ENCODE data around the gene CMTM1. TPM values are rescaled to one million over a fixed set of nuclear protein-coding genes. Genes with fewer than 3 reads are reported as not detected.
"Not testable (repeated sequence)": the region's sequence is repeated elsewhere in the genome, so short reads cannot be mapped to it uniquely, and the experiment has no call there.

CMTM1 gene
- polyA plus RNA-seq, 2 donors, result 0.14 to 0.22 TPM

DNA sequence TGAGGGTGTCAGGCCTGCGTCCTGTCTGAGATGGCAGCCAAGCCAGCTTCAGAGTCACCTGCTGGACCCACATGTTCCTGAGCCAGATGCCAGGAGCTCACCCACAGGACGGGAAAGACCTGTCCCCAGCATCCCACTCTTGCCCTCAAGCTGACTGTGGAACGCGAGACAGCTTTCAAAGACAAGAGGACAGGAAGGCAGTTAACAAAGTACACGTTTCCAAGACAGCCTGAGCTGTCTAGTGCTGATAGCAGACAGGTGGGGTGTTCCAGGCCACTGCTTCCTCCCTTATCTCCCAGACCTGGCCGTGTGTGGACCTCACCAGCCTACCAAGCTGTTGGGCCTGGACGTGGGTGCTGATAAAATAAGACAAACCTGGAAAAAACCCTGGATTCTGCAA, 51.5 kb downstream of the CMTM1 start:
- WGBS, 2 donors, result 48 to 51% methylated on average over 7 of the region's 7 CpGs
- peaks cover 0 to 18% of the 10 kb centered on the region in 2 donors for H3K36me3 ChIP-seq (ENCODE audit: control insufficient read depth in 2 of 2, insufficient read depth in 2 of 2, low read length in 1 of 2)
- no peaks in the 10 kb centered on the region for H3K27me3 ChIP-seq (ENCODE audit: control insufficient read depth in 1 of 2, insufficient read depth in 2 of 2, low read length in 2 of 2)
- H3K4me1 ChIP-seq (ENCODE audit: control insufficient read depth in 2 of 2, insufficient read depth in 2 of 2, low read length in 1 of 2), result peaks cover 2 to 12% of the 10 kb centered on the region in 2 donors
- H3K27ac ChIP-seq (ENCODE audit: low read depth in 2 of 2, low read length in 1 of 2), result peak overlapping the region; percentile 70 to 89
- no peak overlapping the region for H3K4me3 ChIP-seq (ENCODE audit: low read depth in 1 of 2, low read length in 2 of 2)
- H3K9me3 ChIP-seq (ENCODE audit: control insufficient read depth in 2 of 2, insufficient read depth in 1 of 2, low read depth in 1 of 2, low read length in 1 of 2), result no peaks in the 10 kb centered on the region

DNA sequence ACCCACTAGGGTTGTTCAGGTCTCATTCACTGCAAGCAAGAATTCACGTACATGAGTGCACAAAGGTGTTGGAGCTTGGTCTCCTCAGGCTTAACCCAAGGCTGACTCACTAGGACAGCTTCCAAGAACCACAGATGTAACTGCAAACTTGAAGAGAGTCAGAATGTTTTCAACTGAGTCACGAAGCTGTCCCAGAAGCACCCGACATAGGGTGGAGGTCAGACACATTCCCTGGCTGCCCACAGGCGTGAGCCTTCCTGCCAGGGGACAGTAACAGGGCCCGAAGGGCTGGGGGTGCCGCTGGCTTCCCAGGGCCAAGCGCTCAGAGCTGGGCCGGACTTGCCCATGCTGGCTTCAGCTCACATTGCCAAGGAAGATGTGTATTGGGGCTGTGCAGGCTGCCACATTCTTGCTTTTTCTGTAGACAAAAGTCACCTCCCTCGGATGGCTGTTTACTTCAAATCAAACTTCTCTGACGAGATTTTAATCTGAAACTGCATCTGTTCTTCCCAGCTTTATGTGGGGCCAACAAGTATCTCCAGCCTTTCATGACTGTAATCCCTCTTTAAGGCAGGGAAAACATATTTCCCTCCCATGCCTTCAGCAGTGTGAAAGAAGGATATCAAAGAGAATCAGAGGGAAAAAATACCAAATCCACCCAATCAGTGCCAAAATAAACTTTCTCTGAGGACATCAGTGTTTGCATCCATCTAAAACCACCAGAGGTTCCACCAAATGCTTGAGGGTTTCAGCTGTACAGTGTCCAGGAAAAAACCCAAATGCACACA, 52.5 kb downstream of the CMTM1 start:
- Histone ChIP-seq H3K4me3 (ENCODE audit: low read depth in 1 of 2, low read length in 2 of 2) (no peak overlapping the region), H3K27ac (ENCODE audit: low read depth in 2 of 2, low read length in 1 of 2) (peak overlapping the region; percentile 58 to 89), H3K4me1 (ENCODE audit: control insufficient read depth in 2 of 2, insufficient read depth in 2 of 2, low read length in 1 of 2) (peaks cover 2 to 12% of the 10 kb centered on the region in 2 donors), H3K27me3 (ENCODE audit: control insufficient read depth in 1 of 2, insufficient read depth in 2 of 2, low read length in 2 of 2) (no peaks in the 10 kb centered on the region), H3K9me3 (ENCODE audit: control insufficient read depth in 2 of 2, insufficient read depth in 1 of 2, low read depth in 1 of 2, low read length in 1 of 2) (no peaks in the 10 kb centered on the region), H3K36me3 (ENCODE audit: control insufficient read depth in 2 of 2, insufficient read depth in 2 of 2, low read length in 1 of 2) (peaks cover 0 to 17% of the 10 kb centered on the region in 2 donors)
- 33 to 59% methylated on average over 10 of the region's 10 CpGs for WGBS, 2 donors

DNA sequence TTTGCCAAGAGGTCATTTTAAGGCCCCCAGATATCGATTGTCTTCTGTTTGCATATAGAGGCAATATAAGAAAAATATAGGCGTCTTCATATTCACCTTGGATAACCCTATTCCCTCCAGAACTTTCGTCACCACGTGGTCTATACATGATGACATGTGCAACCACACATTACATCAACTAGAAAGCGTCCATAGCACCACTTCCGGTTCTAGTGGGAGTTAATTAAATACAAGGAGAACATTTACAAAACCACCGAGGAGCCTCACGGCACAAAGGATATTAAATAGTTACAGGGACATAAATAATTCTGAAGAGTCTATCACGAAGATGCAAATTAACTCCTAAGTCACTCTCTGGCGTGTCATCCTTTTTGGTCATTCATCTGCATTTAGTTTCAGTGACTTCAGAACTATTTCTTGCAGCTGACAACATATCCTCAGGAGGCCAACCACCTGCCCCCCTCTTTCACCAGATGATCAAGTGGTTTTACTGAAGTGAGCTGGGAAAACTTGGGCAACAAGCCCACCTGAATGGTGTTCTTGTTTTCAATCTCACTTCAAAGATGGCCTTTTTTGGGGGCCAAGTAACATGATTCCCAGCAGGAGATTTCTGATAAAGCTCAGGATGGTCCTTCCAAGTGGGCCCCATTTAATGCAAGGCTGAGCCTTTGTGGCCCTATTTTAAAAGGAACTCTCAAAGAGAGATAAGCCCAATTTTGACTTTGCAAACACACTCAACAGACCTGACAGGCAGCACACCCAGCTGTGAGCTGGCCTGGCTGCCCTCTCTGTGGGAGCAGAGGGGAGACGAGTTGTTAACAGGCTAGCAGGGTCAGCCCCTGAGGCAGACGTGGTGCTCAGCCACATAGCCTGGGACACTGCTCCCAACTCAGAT, 53.5 kb downstream of the CMTM1 start:
- no peak overlapping the region for H3K27ac ChIP-seq (ENCODE audit: low read depth in 2 of 2, low read length in 1 of 2)
- no peak overlapping the region for H3K4me3 ChIP-seq (ENCODE audit: low read depth in 1 of 2, low read length in 2 of 2)
- peaks cover 2 to 12% of the 10 kb centered on the region in 2 donors for H3K4me1 ChIP-seq (ENCODE audit: control insufficient read depth in 2 of 2, insufficient read depth in 2 of 2, low read length in 1 of 2)
- peaks cover 0 to 17% of the 10 kb centered on the region in 2 donors for H3K36me3 ChIP-seq (ENCODE audit: control insufficient read depth in 2 of 2, insufficient read depth in 2 of 2, low read length in 1 of 2)
- WGBS, 2 donors, result 66 to 68% methylated on average over 12 of the region's 12 CpGs
- no peaks in the 10 kb centered on the region for H3K27me3 ChIP-seq (ENCODE audit: control insufficient read depth in 1 of 2, insufficient read depth in 2 of 2, low read length in 2 of 2)
- no peaks in the 10 kb centered on the region for H3K9me3 ChIP-seq (ENCODE audit: control insufficient read depth in 2 of 2, insufficient read depth in 1 of 2, low read depth in 1 of 2, low read length in 1 of 2)

DNA sequence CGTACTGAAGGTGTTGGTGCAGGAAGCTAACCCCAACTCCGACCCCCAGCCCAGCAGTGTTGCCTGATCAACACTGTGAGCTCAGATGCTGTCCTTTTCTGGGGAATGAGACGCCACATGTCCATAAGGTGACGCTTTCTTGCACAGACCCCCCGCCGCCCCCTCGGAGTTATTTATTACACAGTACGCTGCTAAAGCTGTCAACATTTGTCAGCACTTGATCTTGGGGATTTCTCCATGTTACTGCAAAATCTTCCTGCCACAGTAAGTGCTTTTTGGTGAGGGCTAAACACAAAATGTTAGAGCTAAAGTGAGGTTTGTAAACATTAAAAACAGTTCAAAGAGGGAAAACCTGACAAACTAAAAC, 54.2 kb downstream of the CMTM1 start:
- H3K27ac ChIP-seq (ENCODE audit: low read depth in 2 of 2, low read length in 1 of 2), result no peak overlapping the region
- H3K9me3 ChIP-seq (ENCODE audit: control insufficient read depth in 2 of 2, insufficient read depth in 1 of 2, low read depth in 1 of 2, low read length in 1 of 2), result no peaks in the 10 kb centered on the region
- H3K4me3 ChIP-seq (ENCODE audit: low read depth in 1 of 2, low read length in 2 of 2), result no peak overlapping the region
- peaks cover 2 to 12% of the 10 kb centered on the region in 2 donors for H3K4me1 ChIP-seq (ENCODE audit: control insufficient read depth in 2 of 2, insufficient read depth in 2 of 2, low read length in 1 of 2)
- no peaks in the 10 kb centered on the region for H3K27me3 ChIP-seq (ENCODE audit: control insufficient read depth in 1 of 2, insufficient read depth in 2 of 2, low read length in 2 of 2)
- 86 to 93% methylated on average over 8 of the region's 8 CpGs for WGBS, 2 donors
- peaks cover 0 to 17% of the 10 kb centered on the region in 2 donors for H3K36me3 ChIP-seq (ENCODE audit: control insufficient read depth in 2 of 2, insufficient read depth in 2 of 2, low read length in 1 of 2)

DNA sequence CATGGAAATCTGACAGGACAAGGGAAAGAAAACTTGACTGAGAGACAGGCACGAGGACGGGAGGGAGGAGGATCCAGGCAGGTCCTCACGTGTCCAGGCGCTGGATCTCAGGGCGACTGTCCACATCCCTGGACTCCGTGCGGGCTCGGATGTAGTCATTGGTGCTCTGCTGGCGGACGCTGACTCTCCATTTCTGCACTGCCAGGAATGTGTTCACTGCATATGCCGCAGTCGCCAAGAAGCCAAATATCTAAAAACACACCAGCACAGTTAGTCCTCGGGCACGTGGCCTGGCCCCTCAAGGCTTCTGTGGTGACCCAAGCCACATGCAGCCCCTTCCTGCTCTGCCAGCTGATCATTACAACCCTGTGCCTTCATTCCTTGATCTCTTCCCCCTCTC, 55.7 kb downstream of the CMTM1 start:
- WGBS, 2 donors, result 79 to 89% methylated on average over 14 of the region's 14 CpGs
- Histone ChIP-seq H3K4me3 (ENCODE audit: low read depth in 1 of 2, low read length in 2 of 2) (no peak overlapping the region), H3K27me3 (ENCODE audit: control insufficient read depth in 1 of 2, insufficient read depth in 2 of 2, low read length in 2 of 2) (no peaks in the 10 kb centered on the region), H3K9me3 (ENCODE audit: control insufficient read depth in 2 of 2, insufficient read depth in 1 of 2, low read depth in 1 of 2, low read length in 1 of 2) (no peaks in the 10 kb centered on the region), H3K4me1 (ENCODE audit: control insufficient read depth in 2 of 2, insufficient read depth in 2 of 2, low read length in 1 of 2) (peaks cover 2 to 14% of the 10 kb centered on the region in 2 donors), H3K27ac (ENCODE audit: low read depth in 2 of 2, low read length in 1 of 2) (no peak overlapping the region), H3K36me3 (ENCODE audit: control insufficient read depth in 2 of 2, insufficient read depth in 2 of 2, low read length in 1 of 2) (peaks cover 0 to 15% of the 10 kb centered on the region in 2 donors)

DNA sequence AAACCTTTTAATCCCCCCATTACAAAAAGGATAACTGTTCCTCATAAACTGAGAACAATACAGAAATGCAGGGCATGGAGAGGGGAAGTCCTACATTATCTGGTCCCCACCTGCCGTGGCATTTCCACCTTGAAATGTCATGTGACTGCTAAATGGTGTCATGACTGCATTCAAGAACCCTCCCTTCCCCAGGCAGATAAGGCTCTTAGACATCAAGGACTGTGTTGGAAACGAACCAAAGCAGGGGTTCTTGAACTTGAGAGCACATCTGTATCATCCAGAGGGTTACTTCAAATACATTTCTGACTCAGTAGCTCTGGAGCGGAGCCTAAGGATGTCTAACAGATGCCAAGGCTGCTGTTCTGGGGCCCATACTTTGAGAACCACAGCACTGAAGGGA, 56.6 kb downstream of the CMTM1 start:
- WGBS, 2 donors, result 66 to 78% methylated on average over 3 of the region's 3 CpGs
- H3K9me3 ChIP-seq (ENCODE audit: control insufficient read depth in 2 of 2, insufficient read depth in 1 of 2, low read depth in 1 of 2, low read length in 1 of 2), result no peaks in the 10 kb centered on the region
- no peaks in the 10 kb centered on the region for H3K27me3 ChIP-seq (ENCODE audit: control insufficient read depth in 1 of 2, insufficient read depth in 2 of 2, low read length in 2 of 2)
- H3K36me3 ChIP-seq (ENCODE audit: control insufficient read depth in 2 of 2, insufficient read depth in 2 of 2, low read length in 1 of 2), result peaks cover 0 to 15% of the 10 kb centered on the region in 2 donors
- no peak overlapping the region for H3K4me3 ChIP-seq (ENCODE audit: low read depth in 1 of 2, low read length in 2 of 2)
- no peak overlapping the region for H3K27ac ChIP-seq (ENCODE audit: low read depth in 2 of 2, low read length in 1 of 2)
- H3K4me1 ChIP-seq (ENCODE audit: control insufficient read depth in 2 of 2, insufficient read depth in 2 of 2, low read length in 1 of 2), result peaks cover 2 to 11% of the 10 kb centered on the region in 2 donors

DNA sequence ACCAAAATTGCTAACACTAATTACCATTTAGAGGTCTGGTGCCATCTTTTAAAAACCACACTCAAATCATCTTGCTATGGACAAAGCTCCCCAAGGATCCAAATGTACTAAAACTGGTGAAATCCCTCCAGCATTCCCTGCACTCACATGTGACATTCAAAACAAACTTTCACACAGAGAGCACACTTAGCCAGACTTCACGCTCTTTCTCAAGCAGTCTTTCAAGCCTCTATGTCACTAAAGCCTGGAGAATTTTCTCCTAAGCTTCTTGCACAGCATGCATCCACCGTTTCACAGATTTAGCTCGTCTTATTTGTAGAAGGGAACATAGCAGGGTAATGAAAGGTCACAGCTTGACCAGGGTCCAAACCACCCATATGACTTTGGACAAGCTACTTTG, 57.5 kb downstream of the CMTM1 start:
- WGBS, 2 donors, result 85 to 92% methylated on average over 3 of the region's 3 CpGs
- Histone ChIP-seq H3K4me3 (ENCODE audit: low read depth in 1 of 2, low read length in 2 of 2) (no peak overlapping the region), H3K27ac (ENCODE audit: low read depth in 2 of 2, low read length in 1 of 2) (no peak overlapping the region)

DNA sequence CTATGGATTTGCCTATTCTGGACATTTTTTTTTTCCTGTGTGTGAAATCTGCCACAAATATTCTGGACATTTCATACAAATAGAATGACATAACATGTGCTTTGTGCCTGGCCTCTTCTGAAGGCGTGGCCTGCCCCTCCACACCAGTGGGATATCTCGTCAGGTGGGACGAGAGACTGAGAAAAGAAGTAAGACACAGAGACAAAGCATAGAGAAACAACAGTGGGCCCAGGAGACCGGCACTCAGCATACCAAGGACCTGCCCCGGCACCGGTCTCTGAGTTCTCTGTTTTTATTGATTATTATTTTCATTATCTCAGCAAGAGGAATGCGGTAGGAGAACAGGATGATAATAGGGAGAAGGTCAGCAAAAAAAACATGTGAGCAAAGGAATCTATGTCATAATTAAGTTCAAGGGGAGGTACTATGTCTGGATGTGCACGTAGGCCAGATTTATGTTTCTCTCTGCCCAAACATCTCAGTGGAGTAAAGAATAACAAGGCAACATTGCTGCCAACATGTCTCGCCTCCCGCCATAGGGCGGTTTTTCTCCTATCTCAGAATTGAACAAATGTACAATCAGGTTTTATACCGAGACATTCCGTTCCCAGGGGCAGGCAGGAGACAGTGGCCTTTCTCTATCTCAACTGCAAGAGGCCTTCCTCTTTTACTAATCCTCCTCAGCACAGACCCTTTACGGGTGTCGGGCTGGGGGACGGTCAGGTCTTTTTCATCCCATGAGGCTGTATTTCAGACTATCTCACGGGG, 61.6 kb downstream of the CMTM1 start:
- H3K9me3 ChIP-seq (ENCODE audit: control insufficient read depth in 2 of 2, insufficient read depth in 1 of 2, low read depth in 1 of 2, low read length in 1 of 2); H3K4me1 ChIP-seq (ENCODE audit: control insufficient read depth in 2 of 2, insufficient read depth in 2 of 2, low read length in 1 of 2); H3K4me3 ChIP-seq (ENCODE audit: low read depth in 1 of 2, low read length in 2 of 2); H3K27me3 ChIP-seq (ENCODE audit: control insufficient read depth in 1 of 2, insufficient read depth in 2 of 2, low read length in 2 of 2); H3K36me3 ChIP-seq (ENCODE audit: control insufficient read depth in 2 of 2, insufficient read depth in 2 of 2, low read length in 1 of 2); H3K27ac ChIP-seq (ENCODE audit: low read depth in 2 of 2, low read length in 1 of 2): not testable (repeated sequence)
- WGBS, 2 donors, result 84 to 93% methylated on average over 17 of the region's 17 CpGs

More for the DNA sequence above, 57.5 kb downstream of the CMTM1 start:
- H3K4me1 ChIP-seq (ENCODE audit: control insufficient read depth in 2 of 2, insufficient read depth in 2 of 2, low read length in 1 of 2), result peaks cover 2 to 3% of the 10 kb centered on the region in 2 donors
- H3K27me3 ChIP-seq (ENCODE audit: control insufficient read depth in 1 of 2, insufficient read depth in 2 of 2, low read length in 2 of 2), result no peaks in the 10 kb centered on the region
- H3K36me3 ChIP-seq (ENCODE audit: control insufficient read depth in 2 of 2, insufficient read depth in 2 of 2, low read length in 1 of 2), result peaks cover 0 to 15% of the 10 kb centered on the region in 2 donors
- no peaks in the 10 kb centered on the region for H3K9me3 ChIP-seq (ENCODE audit: control insufficient read depth in 2 of 2, insufficient read depth in 1 of 2, low read depth in 1 of 2, low read length in 1 of 2)
